IMR-90 (cell line): ENCODE measurements around the gene RXFP3. TPM values are rescaled to one million over a fixed set of nuclear protein-coding genes. Genes with fewer than 3 reads are reported as not detected.
A peak's percentile ranks its signal among the peaks of the same experiment; 100 is the strongest.

Experiments used
- ATAC-seq: fragments of 200-7000 bp; cut with Tn5 transposase; 2 replicates; pipeline ENCODE4 v1.9.1; 2020; ENCODE audit warnings: low read depth, mild to moderate bottlenecking, moderate library complexity
- BruUV-seq: library from RNA; stranded (reverse); fragments of 400-500 nt; replicated peaks from 2 replicates; lab custom pipeline; 2021; lab: Mats Ljungman, UMichigan
- CTCF ChIA-PET: fragments of 300-600 bp; formaldehyde crosslinking; extraction: SDS; loops from one replicate; lab custom pipeline; 2021; ENCODE audit warnings: antibody characterized with exemption; lab: Yijun Ruan, JAX
- POLR2A ChIA-PET: fragments of 300-600 bp; sonication (Branson Sonifier 250); formaldehyde crosslinking; loops from one replicate; lab custom pipeline; 2022; ENCODE audit warnings: antibody characterized with exemption; ENCODE audit not compliant: unreplicated experiment; lab: Charles Lee
- DNase-seq: peaks from one replicate; pipeline ENCODE4 v3.0.0; 2013
- H2AFZ ChIP-seq: replicated peaks from 2 replicates; pipeline ENCODE3; 2013; ENCODE audit warnings: low read length, mild to moderate bottlenecking; ENCODE audit not compliant: poor library complexity
- H2AK5ac ChIP-seq: 2 replicates; pipeline ENCODE4 v1.6.1; 2013; ENCODE audit warnings: low read depth, low read length, inconsistent platforms
- H2AK9ac ChIP-seq: replicated peaks from 2 replicates; pipeline ENCODE3; 2013; ENCODE audit warnings: mild to moderate bottlenecking, low read depth, low read length, moderate library complexity; ENCODE audit not compliant: poor library complexity
- H2BK120ac ChIP-seq: 2 replicates; pipeline ENCODE4 v1.6.1; 2013; ENCODE audit warnings: low read depth, low read length, inconsistent platforms
- H2BK15ac ChIP-seq: 3 replicates; pipeline ENCODE4 v1.6.1; 2013; ENCODE audit warnings: low read depth, low read length, inconsistent platforms
- H2BK20ac ChIP-seq: 2 replicates; pipeline ENCODE4 v1.6.1; 2013; ENCODE audit warnings: low read depth, mild to moderate bottlenecking, inconsistent platforms, low read length, moderate library complexity
- H2BK5ac ChIP-seq: 2 replicates; pipeline ENCODE4 v1.6.1; 2013; ENCODE audit warnings: mild to moderate bottlenecking, low read depth, low read length, inconsistent platforms; ENCODE audit not compliant: poor library complexity, severe bottlenecking
- H3K14ac ChIP-seq: replicated peaks from 2 replicates; pipeline ENCODE4 v1.6.1; 2013; ENCODE audit warnings: low read depth, low read length, inconsistent platforms
- H3K18ac ChIP-seq: 2 replicates; pipeline ENCODE4 v1.6.1; 2013; ENCODE audit warnings: low read depth, low read length, control low read depth
- H3K23ac ChIP-seq: 2 replicates; pipeline ENCODE4 v1.6.1; 2013; ENCODE audit warnings: low read depth, low read length, inconsistent platforms
- H3K27ac ChIP-seq: 2 replicates; pipeline ENCODE4 v1.5.1; 2013; ENCODE audit warnings: mild to moderate bottlenecking, control low read depth, low read length; ENCODE audit not compliant: insufficient read depth
- H3K27me3 ChIP-seq: 2 replicates; pipeline ENCODE4 v1.6.1; 2013; ENCODE audit warnings: low read length; ENCODE audit not compliant: control insufficient read depth, insufficient read depth
- H3K36me3 ChIP-seq: 2 replicates; pipeline ENCODE4 v1.6.1; 2013; ENCODE audit warnings: low read length, mixed read lengths; ENCODE audit not compliant: control insufficient read depth, insufficient read depth
- H3K4ac ChIP-seq: 2 replicates; pipeline ENCODE4 v1.6.1; 2013; ENCODE audit warnings: low read depth, low read length, inconsistent platforms
- H3K4me1 ChIP-seq: 2 replicates; pipeline ENCODE4 v1.6.1; 2013; ENCODE audit warnings: low read length, mixed read lengths; ENCODE audit not compliant: control insufficient read depth, insufficient read depth
- H3K4me2 ChIP-seq: 2 replicates; pipeline ENCODE4 v1.6.1; 2013; ENCODE audit warnings: low read depth, mild to moderate bottlenecking, control low read depth, low read length, moderate library complexity
- H3K4me3 ChIP-seq: 2 replicates; pipeline ENCODE4 v1.5.1; 2013; ENCODE audit warnings: low read depth, mild to moderate bottlenecking, control low read depth, low read length, moderate library complexity; ENCODE audit not compliant: insufficient read depth
- H3K56ac ChIP-seq: 2 replicates; pipeline ENCODE4 v1.6.1; 2013; ENCODE audit warnings: low read length, inconsistent platforms; ENCODE audit not compliant: insufficient read depth; ENCODE audit errors: extremely low read depth
- H3K79me1 ChIP-seq, 2 experiments: 2 replicates each; pipeline ENCODE4 v1.6.1; 2013; ENCODE audit warnings: low read length in 2 of 2, inconsistent platforms in 1 of 2, low read depth in 1 of 2
- H3K9ac ChIP-seq: 2 replicates; pipeline ENCODE4 v1.6.1; 2013; ENCODE audit warnings: low read depth, low read length, control low read depth
- H3K9me1 ChIP-seq: 2 replicates; pipeline ENCODE4 v1.6.1; 2013; ENCODE audit warnings: low read length, inconsistent platforms; ENCODE audit not compliant: insufficient read depth
- H3K9me3 ChIP-seq: 2 replicates; pipeline ENCODE4 v1.6.1; 2013; ENCODE audit warnings: low read length; ENCODE audit not compliant: control insufficient read depth, insufficient read depth
- H4K20me1 ChIP-seq: 2 replicates; pipeline ENCODE4 v1.6.1; 2013; ENCODE audit warnings: low read length, inconsistent platforms; ENCODE audit not compliant: insufficient read depth
- H4K5ac ChIP-seq: 2 replicates; pipeline ENCODE4 v1.6.1; 2013; ENCODE audit warnings: mild to moderate bottlenecking, low read depth, low read length, control low read depth
- H4K8ac ChIP-seq, 2 experiments: 2 replicates each; pipeline ENCODE4 v1.6.1; 2013; ENCODE audit warnings: low read depth in 2 of 2, low read length in 2 of 2, control low read depth in 1 of 2, inconsistent platforms in 1 of 2
- H4K91ac ChIP-seq: 2 replicates; pipeline ENCODE4 v1.6.1; 2013; ENCODE audit warnings: low read depth, low read length, inconsistent platforms; ENCODE audit not compliant: insufficient read depth
- BHLHE40 ChIP-seq: fragments of 150-350 bp; IDR thresholded peaks from 2 replicates; pipeline ENCODE4 v1.6.1; 2016; ENCODE audit warnings: mild to moderate bottlenecking, low read depth, low read length
- CEBPB ChIP-seq: IDR thresholded peaks from 2 replicates; pipeline ENCODE4 v1.6.1; 2012; ENCODE audit warnings: low read depth, low read length, improper control_type of control experiment
- CHD1 ChIP-seq: IDR thresholded peaks from 2 replicates; pipeline ENCODE4 v1.6.1; 2012; ENCODE audit warnings: low read depth, low read length, improper control_type of control experiment
- ELK1 ChIP-seq: fragments of 150-350 bp; IDR thresholded peaks from 2 replicates; pipeline ENCODE4 v1.6.1; 2016; ENCODE audit warnings: low read depth, mild to moderate bottlenecking, low read length, moderate library complexity, borderline replicate concordance
- MAFK ChIP-seq: IDR thresholded peaks from 2 replicates; pipeline ENCODE4 v1.6.1; 2012; ENCODE audit warnings: low read depth, low read length, improper control_type of control experiment
- MXI1 ChIP-seq: IDR thresholded peaks from 2 replicates; pipeline ENCODE4 v1.6.1; 2012; ENCODE audit warnings: low read depth, mild to moderate bottlenecking, low read length, moderate library complexity, borderline replicate concordance
- NFE2L2 ChIP-seq: fragments of 150-350 bp; IDR thresholded peaks from 2 replicates; pipeline ENCODE4 v1.6.1; 2016; ENCODE audit warnings: low read depth, mild to moderate bottlenecking, low read length
- POLR2A ChIP-seq: IDR thresholded peaks from 2 replicates; pipeline ENCODE4 v1.6.1; 2012; ENCODE audit warnings: mild to moderate bottlenecking, low read depth, low read length
- RCOR1 ChIP-seq: IDR thresholded peaks from 2 replicates; pipeline ENCODE4 v1.6.1; 2012; ENCODE audit warnings: mild to moderate bottlenecking, low read length, improper control_type of control experiment; ENCODE audit not compliant: insufficient replicate concordance
- RFX5 ChIP-seq: IDR thresholded peaks from 2 replicates; pipeline ENCODE4 v1.8.0; 2012; ENCODE audit warnings: low read depth, mild to moderate bottlenecking, low read length, moderate library complexity
- SMC3 ChIP-seq: fragments of 150-350 bp; IDR thresholded peaks from 2 replicates; pipeline ENCODE4 v1.6.1; 2016; ENCODE audit warnings: low read depth, mild to moderate bottlenecking, antibody characterized with exemption, low read length, moderate library complexity
- USF2 ChIP-seq: fragments of 150-350 bp; IDR thresholded peaks from 2 replicates; pipeline ENCODE4 v1.6.1; 2017; ENCODE audit warnings: mild to moderate bottlenecking, antibody characterized with exemption, low read length, low read depth
- WGBS, 2 experiments: methylation state at CpG; one replicate each; pipeline versions ENCODE4 v1.1.5 to v1.1.7; 2013; ENCODE audit warnings: missing lambda C conversion rate in 2 of 2; ENCODE audit not compliant: insufficient read length in 1 of 2; ENCODE audit errors: extremely low coverage in 2 of 2; 5-methylcytosine and 5-hydroxymethylcytosine counted together
- dilution Hi-C: fragments of 300-500 bp; cut with HindIII; formaldehyde crosslinking; loops from one replicate; pipeline ENCODE4 v1.14.3; 2018; ENCODE audit warnings: low sequenced_read_pairs; ENCODE audit not compliant: unreplicated experiment
- in situ Hi-C: fragments of 300-500 bp; cut with MboI; formaldehyde crosslinking; loops from 3 replicates; pipeline ENCODE4 v1.14.3; 2019; ENCODE audit warnings: low sequenced_read_pairs, inconsistent platforms, mixed read lengths
- intact Hi-C: fragments of 100-400 bp; cut with micrococcal nuclease; formaldehyde crosslinking; loops from 2 replicates; pipeline ENCODE4 v1.10.0; 2022
- polyA plus RNA-seq, 3 experiments: library from polyadenylated mRNA; depleted of rRNA; stranded (reverse); fragments of >200 nt; gene quantifications; 2 replicates each; pipeline ENCODE4 v1.2.3, GENCODE V29; 2012; ENCODE audit warnings: low replicate concordance in 1 of 3
- total RNA-seq: library from RNA; depleted of rRNA; stranded (reverse); fragments of >200 nt; gene quantifications from 2 replicates; pipeline ENCODE4 v1.2.3, GENCODE V29; 2012
- TF ChIP-seq, protein P1 (sequence below): conservative IDR thresholded peaks from 2 replicates; pipeline ENCODE4 v1.5.1; 2012; ENCODE audit warnings: mild to moderate bottlenecking, low read depth, low read length, improper control_type of control experiment

Gene RXFP3
- total and polyA plus RNA-seq, 2 of the 4 experiments (the other 2 are of a cell fraction), result not detected

- POLR2A ChIA-PET, result no interaction called here
- intact Hi-C loops, result loop anchor here (10.0 kb wide), 1 partner anchor 325 kb away; no protein-coding TSS in a partner anchor
- no peak overlapping the region for H3K56ac ChIP-seq
Observed at GRCh38 chr5:33939556-33940262, 3.5 kb downstream of the RXFP3 start.

More at GRCh38 chr5:33939556-33940262, 3.5 kb downstream of the RXFP3 start:
- no peaks in the 10 kb centered on the region for H4K20me1 ChIP-seq
- no peak overlapping the region for H3K14ac ChIP-seq
- dilution Hi-C loops (no loop called here), in situ Hi-C loops (no loop called here)
- 90% methylated on average over 1 of the region's 8 CpGs; no CpG with 5 or more reads in 1 of the 2 experiments for WGBS, 2 experiments
- no peak overlapping the region for H2AK5ac ChIP-seq
- no peak overlapping the region for H2BK20ac ChIP-seq
- no peak overlapping the region for H4K5ac ChIP-seq
- no peak overlapping the region for H2BK5ac ChIP-seq
- H4K91ac ChIP-seq, result no peak overlapping the region
- H3K79me1 ChIP-seq, result no peaks in the 10 kb centered on the region
- H3K27me3 ChIP-seq, result peaks cover 73% of the 10 kb centered on the region
- H2AFZ ChIP-seq, result no peak overlapping the region
- H3K4ac ChIP-seq, result no peak overlapping the region
- H3K9ac ChIP-seq, result no peak overlapping the region
- no peaks in the 10 kb centered on the region for H3K9me1 ChIP-seq
- TF ChIP-seq, protein P1, sequence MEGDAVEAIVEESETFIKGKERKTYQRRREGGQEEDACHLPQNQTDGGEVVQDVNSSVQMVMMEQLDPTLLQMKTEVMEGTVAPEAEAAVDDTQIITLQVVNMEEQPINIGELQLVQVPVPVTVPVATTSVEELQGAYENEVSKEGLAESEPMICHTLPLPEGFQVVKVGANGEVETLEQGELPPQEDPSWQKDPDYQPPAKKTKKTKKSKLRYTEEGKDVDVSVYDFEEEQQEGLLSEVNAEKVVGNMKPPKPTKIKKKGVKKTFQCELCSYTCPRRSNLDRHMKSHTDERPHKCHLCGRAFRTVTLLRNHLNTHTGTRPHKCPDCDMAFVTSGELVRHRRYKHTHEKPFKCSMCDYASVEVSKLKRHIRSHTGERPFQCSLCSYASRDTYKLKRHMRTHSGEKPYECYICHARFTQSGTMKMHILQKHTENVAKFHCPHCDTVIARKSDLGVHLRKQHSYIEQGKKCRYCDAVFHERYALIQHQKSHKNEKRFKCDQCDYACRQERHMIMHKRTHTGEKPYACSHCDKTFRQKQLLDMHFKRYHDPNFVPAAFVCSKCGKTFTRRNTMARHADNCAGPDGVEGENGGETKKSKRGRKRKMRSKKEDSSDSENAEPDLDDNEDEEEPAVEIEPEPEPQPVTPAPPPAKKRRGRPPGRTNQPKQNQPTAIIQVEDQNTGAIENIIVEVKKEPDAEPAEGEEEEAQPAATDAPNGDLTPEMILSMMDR, result no peak
- no peak for TF ChIP-seq RCOR1
- 0 out of 2 replicates have a peak, but pooled peaks have one; percentile 6 for TF ChIP-seq MAFK
- no peak for TF ChIP-seq CHD1
- peak; percentile 81 for TF ChIP-seq CEBPB
- TF ChIP-seq BHLHE40, result no peak
- no peak for TF ChIP-seq MXI1
- no peak for TF ChIP-seq USF2
- no peak for TF ChIP-seq NFE2L2
- TF ChIP-seq POLR2A, result no peak
- TF ChIP-seq ELK1, result no peak
- no peak for TF ChIP-seq SMC3
- no peak for TF ChIP-seq RFX5
- H3K27ac ChIP-seq, result no peak overlapping the region
- BruUV-seq, result no TSS peak
- ATAC-seq (no peak), DNase-seq (peak; percentile 47)
- no peaks in the 10 kb centered on the region for H3K4me1 ChIP-seq
- no peak overlapping the region for H3K4me2 ChIP-seq
- H2BK15ac ChIP-seq, result no peak overlapping the region
- H3K18ac ChIP-seq, result no peak overlapping the region
- H2BK120ac ChIP-seq, result no peak overlapping the region
- H3K9me3 ChIP-seq, result peaks cover 5% of the 10 kb centered on the region; the same call in 1 of the 2 replicates
- H4K8ac ChIP-seq, result no peak overlapping the region
- H3K23ac ChIP-seq, result no peak overlapping the region
- CTCF ChIA-PET, result interaction anchor here (1.3 kb wide), 1 partner anchor 30 kb away, joined by 3 read pairs; no protein-coding TSS in a partner anchor
- no peak overlapping the region for H3K4me3 ChIP-seq
- H2AK9ac ChIP-seq, result no peak overlapping the region
- H3K36me3 ChIP-seq, result no peaks in the 10 kb centered on the region
